HEK293 (cell line): ENCODE results near the gene EEF1AKMT4.

Experiments used
- CTCF ChIA-PET: fragments of 350-600 bp; formaldehyde crosslinking; extraction: SDS; loops from one replicate; lab custom pipeline; 2021; ENCODE audit warnings: antibody characterized with exemption; lab: Yijun Ruan, JAX
- POLR2A ChIA-PET: fragments of 300-600 bp; formaldehyde crosslinking; extraction: SDS; loops from one replicate; lab custom pipeline; 2020; ENCODE audit warnings: antibody characterized with exemption, inconsistent platforms; lab: Yijun Ruan, JAX
- H3K27ac ChIP-seq: fragments of 200-500 bp; sonication (Bioruptor generic); 2 replicates; pipeline ENCODE4 v1.5.1; 2014; ENCODE audit warnings: low read depth, low read length, control low read depth, inconsistent platforms; ENCODE audit errors: extremely low read depth
- H3K36me3 ChIP-seq, 2 experiments: fragments of 200-500 bp in 1 of 2; sonication (Bioruptor generic) in 1 of 2; 1 replicate in 1 of 2; 2 replicates in 1 of 2; pipeline ENCODE4 v1.5.1; 2014 to 2017; ENCODE audit warnings: inconsistent platforms in 2 of 2, low read length in 2 of 2; ENCODE audit not compliant: control insufficient read depth in 2 of 2, insufficient read depth in 1 of 2
- H3K4me1 ChIP-seq: fragments of 200-500 bp; sonication (Bioruptor generic); 2 replicates; pipeline ENCODE4 v1.5.1; 2014; ENCODE audit warnings: mild to moderate bottlenecking, low read length, inconsistent platforms; ENCODE audit not compliant: control insufficient read depth, insufficient read depth
- H3K4me3 ChIP-seq: 2 replicates; pipeline ENCODE4 v1.5.1; 2011; ENCODE audit warnings: low read depth, mild to moderate bottlenecking, control low read depth, low read length, moderate library complexity
- H3K9me3 ChIP-seq: fragments of 200-500 bp; sonication (Bioruptor generic); 2 replicates; pipeline ENCODE4 v1.5.1; 2014; ENCODE audit warnings: low read depth, low read length, inconsistent platforms; ENCODE audit not compliant: control insufficient read depth, insufficient read depth
- BCL11A ChIP-seq: fragments of 450-650 bp; formaldehyde crosslinking; IDR thresholded peaks from 2 replicates; pipeline ENCODE4 v1.5.1; 2016; ENCODE audit warnings: low read depth, missing biosample characterization, missing genetic modification characterization
- BCL11B ChIP-seq: fragments of 450-650 bp; formaldehyde crosslinking; IDR thresholded peaks from 2 replicates; pipeline ENCODE4 v1.5.1; 2016; ENCODE audit warnings: low read depth, missing biosample characterization, missing genetic modification characterization
- FEZF1 ChIP-seq: fragments of 450-650 bp; formaldehyde crosslinking; IDR thresholded peaks from 2 replicates; pipeline ENCODE4 v1.5.1; 2016; ENCODE audit warnings: missing biosample characterization, missing genetic modification characterization
- KLF10 ChIP-seq: fragments of 450-650 bp; IDR thresholded peaks from 2 replicates; pipeline ENCODE4 v1.5.1; 2018; ENCODE audit warnings: missing biosample characterization, mild to moderate bottlenecking, missing genetic modification characterization
- OVOL3 ChIP-seq: fragments of 450-650 bp; formaldehyde crosslinking; IDR thresholded peaks from 2 replicates; pipeline ENCODE4 v1.5.1; 2016; ENCODE audit warnings: missing biosample characterization, missing genetic modification characterization
- SP2 ChIP-seq: fragments of 450-650 bp; formaldehyde crosslinking; IDR thresholded peaks from 2 replicates; pipeline ENCODE4 v1.5.1; 2016; ENCODE audit warnings: missing biosample characterization, missing genetic modification characterization
- YY2 ChIP-seq: fragments of 450-650 bp; formaldehyde crosslinking; IDR thresholded peaks from 2 replicates; pipeline ENCODE4 v1.5.1; 2016; ENCODE audit warnings: missing biosample characterization, missing genetic modification characterization
- ZBTB8A ChIP-seq: fragments of 450-650 bp; formaldehyde crosslinking; IDR thresholded peaks from 2 replicates; pipeline ENCODE4 v1.5.1; 2016; ENCODE audit warnings: missing biosample characterization, missing genetic modification characterization
- ZFHX2 ChIP-seq: fragments of 450-650 bp; formaldehyde crosslinking; conservative IDR thresholded peaks from 2 replicates; pipeline ENCODE4 v1.5.1; 2016; ENCODE audit warnings: missing biosample characterization, missing genetic modification characterization
- ZFP37 ChIP-seq: fragments of 450-650 bp; formaldehyde crosslinking; IDR thresholded peaks from 2 replicates; pipeline ENCODE4 v1.5.1; 2016; ENCODE audit warnings: missing biosample characterization, missing genetic modification characterization
- ZNF133 ChIP-seq: fragments of 450-650 bp; formaldehyde crosslinking; IDR thresholded peaks from 2 replicates; pipeline ENCODE4 v1.5.1; 2016; ENCODE audit warnings: missing biosample characterization, missing genetic modification characterization
- ZNF2 ChIP-seq: fragments of 450-650 bp; formaldehyde crosslinking; IDR thresholded peaks from 2 replicates; pipeline ENCODE4 v1.5.1; 2016; ENCODE audit warnings: missing biosample characterization, missing genetic modification characterization
- ZNF214 ChIP-seq: fragments of 450-650 bp; formaldehyde crosslinking; IDR thresholded peaks from 2 replicates; pipeline ENCODE4 v1.5.1; 2017; ENCODE audit warnings: missing biosample characterization, mild to moderate bottlenecking, missing genetic modification characterization, borderline replicate concordance
- ZNF23 ChIP-seq: fragments of 450-650 bp; formaldehyde crosslinking; IDR thresholded peaks from 2 replicates; pipeline ENCODE4 v1.5.1; 2016; ENCODE audit warnings: missing biosample characterization, missing genetic modification characterization, borderline replicate concordance
- ZNF391 ChIP-seq: fragments of 450-650 bp; formaldehyde crosslinking; IDR thresholded peaks from 2 replicates; pipeline ENCODE4 v1.5.1; 2016; ENCODE audit warnings: low read depth, missing biosample characterization, missing genetic modification characterization, borderline replicate concordance
- ZNF501 ChIP-seq: fragments of 450-650 bp; formaldehyde crosslinking; IDR thresholded peaks from 2 replicates; pipeline ENCODE4 v1.5.1; 2016; ENCODE audit warnings: missing biosample characterization, missing genetic modification characterization
- ZNF529 ChIP-seq: fragments of 450-650 bp; formaldehyde crosslinking; IDR thresholded peaks from 2 replicates; pipeline ENCODE4 v1.5.1; 2017; ENCODE audit warnings: missing genetic modification characterization, missing biosample characterization; ENCODE audit not compliant: insufficient replicate concordance
- ZNF596 ChIP-seq: fragments of 450-650 bp; IDR thresholded peaks from 2 replicates; pipeline ENCODE4 v1.5.0; 2018; ENCODE audit warnings: missing biosample characterization, mild to moderate bottlenecking, missing genetic modification characterization, moderate library complexity
- ZNF600 ChIP-seq: fragments of 450-650 bp; formaldehyde crosslinking; IDR thresholded peaks from 2 replicates; pipeline ENCODE4 v1.5.1; 2016; ENCODE audit warnings: missing biosample characterization, missing genetic modification characterization
- ZNF621 ChIP-seq: fragments of 450-650 bp; formaldehyde crosslinking; IDR thresholded peaks from 2 replicates; pipeline ENCODE4 v1.5.1; 2017; ENCODE audit warnings: missing biosample characterization, missing genetic modification characterization
- ZNF629 ChIP-seq: fragments of 450-650 bp; formaldehyde crosslinking; IDR thresholded peaks from 2 replicates; pipeline ENCODE4 v1.5.1; 2017; ENCODE audit warnings: missing biosample characterization, missing genetic modification characterization
- ZNF664 ChIP-seq: fragments of 450-650 bp; formaldehyde crosslinking; IDR thresholded peaks from 2 replicates; pipeline ENCODE4 v1.5.1; 2016; ENCODE audit warnings: missing biosample characterization, missing genetic modification characterization
- ZNF785 ChIP-seq: fragments of 450-650 bp; formaldehyde crosslinking; IDR thresholded peaks from 2 replicates; pipeline ENCODE4 v1.5.1; 2016; ENCODE audit warnings: missing biosample characterization, missing genetic modification characterization
- TF ChIP-seq, protein P1 (sequence below): fragments of 450-650 bp; formaldehyde crosslinking; IDR thresholded peaks from 2 replicates; pipeline ENCODE4 v1.5.1; 2016; ENCODE audit warnings: missing biosample characterization, missing genetic modification characterization
- TF ChIP-seq, protein P2 (sequence below): fragments of 450-650 bp; formaldehyde crosslinking; IDR thresholded peaks from 2 replicates; pipeline ENCODE4 v1.5.1; 2017; ENCODE audit warnings: missing biosample characterization, mild to moderate bottlenecking, missing genetic modification characterization, moderate library complexity
- TF ChIP-seq, protein P3 (sequence below): fragments of 450-650 bp; formaldehyde crosslinking; IDR thresholded peaks from 2 replicates; pipeline ENCODE4 v1.5.1; 2016; ENCODE audit warnings: missing biosample characterization, missing genetic modification characterization
- TF ChIP-seq, protein P4 (sequence below): fragments of 450-650 bp; formaldehyde crosslinking; IDR thresholded peaks from 2 replicates; pipeline ENCODE4 v1.5.1; 2016; ENCODE audit warnings: missing biosample characterization, missing genetic modification characterization
- TF ChIP-seq, protein P5 (sequence below): fragments of 450-650 bp; formaldehyde crosslinking; IDR thresholded peaks from 2 replicates; pipeline ENCODE4 v1.5.1; 2016; ENCODE audit warnings: missing biosample characterization, missing genetic modification characterization

Gene EEF1AKMT4

DNA sequence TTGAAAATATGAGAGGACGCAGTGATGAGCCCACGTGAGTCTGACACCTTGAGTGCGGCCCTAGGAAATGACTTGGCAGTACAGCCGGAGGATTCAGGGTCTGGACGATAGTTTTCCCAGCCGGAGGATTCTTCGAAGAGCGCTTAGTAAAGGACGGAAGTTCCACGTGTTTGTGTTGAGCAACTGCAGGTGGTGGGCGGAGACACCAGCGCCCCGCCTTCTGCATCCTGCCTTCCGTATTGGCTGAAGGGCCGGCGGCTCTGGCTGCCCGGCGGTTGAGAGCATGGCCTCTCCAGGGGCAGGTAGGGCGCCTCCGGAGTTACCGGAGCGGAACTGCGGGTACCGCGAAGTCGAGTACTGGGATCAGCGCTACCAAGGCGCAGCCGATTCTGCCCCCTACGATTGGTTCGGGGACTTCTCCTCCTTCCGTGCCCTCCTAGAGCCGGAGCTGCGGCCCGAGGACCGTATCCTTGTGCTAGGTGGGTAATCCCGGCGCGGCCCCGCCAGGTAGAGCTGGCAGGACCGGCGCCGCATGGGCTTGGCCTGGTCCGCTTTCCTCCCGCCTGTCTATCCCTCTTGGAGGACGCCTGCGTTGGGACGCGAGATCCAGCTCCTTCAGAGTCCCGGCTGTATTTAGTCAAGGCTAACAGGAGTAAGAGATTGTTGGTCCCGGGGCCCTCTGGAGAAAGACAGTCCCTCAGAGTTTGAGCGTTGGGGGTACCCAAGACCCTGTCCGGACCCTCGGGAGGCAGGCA is at the start of gene EEF1AKMT4:
EEF1AKMT4 (plus strand) TSS at position 261 of the 755 bp plus-strand sequence; CDS start at position 284, 23 bp downstream.
- H3K4me3 ChIP-seq: peak within 1 kb of the TSS; percentile 96
- H3K4me1 ChIP-seq: no peaks in the 10 kb centered on the region
- POLR2A ChIA-PET: interaction anchor here (0.8 to 1.0 kb wide), 3 partner anchors 10 to 73 kb away, joined by 3 to 4 read pairs (median 3); partner anchors contain the start of gene ABCF3
- peaks cover 0 to 15% of the 10 kb centered on the region in 2 experiments; a peak in 1 of 3 replicates for H3K36me3 ChIP-seq
- CTCF ChIA-PET: interaction anchor here (0.5 to 1.5 kb wide), 28 partner anchors 9 to 1071 kb away, joined by 3 to 6 read pairs (median 3); partner anchors contain the start of genes CAMK2N2, PARL and VWA5B2
- H3K27ac ChIP-seq: peak within 1 kb of the TSS; percentile 72
- H3K9me3 ChIP-seq: no peaks in the 10 kb centered on the region
- TF ChIP-seq BCL11B (tag by site-specific recombination) (no peak), ZBTB8A (tag by site-specific recombination) (no peak), ZNF133 (tag by site-specific recombination) (no peak), KLF10 (peak; percentile 65; the same call in 1 of the 2 replicates), ZNF529 (tag by site-specific recombination) (no peak), ZNF501 (tag by site-specific recombination) (peak; percentile 49; the same call in 1 of the 2 replicates), ZNF596 (no peak), ZNF785 (no peak), FEZF1 (tag by site-specific recombination) (no peak), OVOL3 (no peak), ZNF23 (no peak), ZNF664 (tag by site-specific recombination) (no peak), ZNF2 (tag by site-specific recombination) (no peak), YY2 (tag by site-specific recombination) (no peak), ZNF391 (no peak), ZFP37 (tag by site-specific recombination) (no peak), BCL11A (tag by site-specific recombination) (0 out of 2 replicates have a peak, but pooled peaks have one; percentile 47), ZFHX2 (tag by site-specific recombination) (no peak), ZNF600 (tag by site-specific recombination) (peak; percentile 67; the same call in 1 of the 2 replicates), SP2 (tag by site-specific recombination) (peak; percentile 83), ZNF621 (tag by site-specific recombination) (no peak), ZNF629 (tag by site-specific recombination) (peak; percentile 9; the same call in 1 of the 2 replicates), ZNF214 (tag by site-specific recombination) (no peak)
- TF ChIP-seq, protein P1, sequence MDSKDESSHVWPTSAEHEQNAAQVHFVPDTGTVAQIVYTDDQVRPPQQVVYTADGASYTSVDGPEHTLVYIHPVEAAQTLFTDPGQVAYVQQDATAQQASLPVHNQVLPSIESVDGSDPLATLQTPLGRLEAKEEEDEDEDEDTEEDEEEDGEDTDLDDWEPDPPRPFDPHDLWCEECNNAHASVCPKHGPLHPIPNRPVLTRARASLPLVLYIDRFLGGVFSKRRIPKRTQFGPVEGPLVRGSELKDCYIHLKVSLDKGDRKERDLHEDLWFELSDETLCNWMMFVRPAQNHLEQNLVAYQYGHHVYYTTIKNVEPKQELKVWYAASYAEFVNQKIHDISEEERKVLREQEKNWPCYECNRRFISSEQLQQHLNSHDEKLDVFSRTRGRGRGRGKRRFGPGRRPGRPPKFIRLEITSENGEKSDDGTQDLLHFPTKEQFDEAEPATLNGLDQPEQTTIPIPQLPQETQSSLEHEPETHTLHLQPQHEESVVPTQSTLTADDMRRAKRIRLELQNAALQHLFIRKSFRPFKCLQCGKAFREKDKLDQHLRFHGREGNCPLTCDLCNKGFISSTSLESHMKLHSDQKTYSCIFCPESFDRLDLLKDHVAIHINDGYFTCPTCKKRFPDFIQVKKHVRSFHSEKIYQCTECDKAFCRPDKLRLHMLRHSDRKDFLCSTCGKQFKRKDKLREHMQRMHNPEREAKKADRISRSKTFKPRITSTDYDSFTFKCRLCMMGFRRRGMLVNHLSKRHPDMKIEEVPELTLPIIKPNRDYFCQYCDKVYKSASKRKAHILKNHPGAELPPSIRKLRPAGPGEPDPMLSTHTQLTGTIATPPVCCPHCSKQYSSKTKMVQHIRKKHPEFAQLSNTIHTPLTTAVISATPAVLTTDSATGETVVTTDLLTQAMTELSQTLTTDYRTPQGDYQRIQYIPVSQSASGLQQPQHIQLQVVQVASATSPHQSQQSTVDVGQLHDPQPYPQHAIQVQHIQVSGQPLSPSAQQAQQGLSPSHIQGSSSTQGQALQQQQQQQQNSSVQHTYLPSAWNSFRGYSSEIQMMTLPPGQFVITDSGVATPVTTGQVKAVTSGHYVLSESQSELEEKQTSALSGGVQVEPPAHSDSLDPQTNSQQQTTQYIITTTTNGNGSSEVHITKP: peak; percentile 88
- TF ChIP-seq, protein P2, sequence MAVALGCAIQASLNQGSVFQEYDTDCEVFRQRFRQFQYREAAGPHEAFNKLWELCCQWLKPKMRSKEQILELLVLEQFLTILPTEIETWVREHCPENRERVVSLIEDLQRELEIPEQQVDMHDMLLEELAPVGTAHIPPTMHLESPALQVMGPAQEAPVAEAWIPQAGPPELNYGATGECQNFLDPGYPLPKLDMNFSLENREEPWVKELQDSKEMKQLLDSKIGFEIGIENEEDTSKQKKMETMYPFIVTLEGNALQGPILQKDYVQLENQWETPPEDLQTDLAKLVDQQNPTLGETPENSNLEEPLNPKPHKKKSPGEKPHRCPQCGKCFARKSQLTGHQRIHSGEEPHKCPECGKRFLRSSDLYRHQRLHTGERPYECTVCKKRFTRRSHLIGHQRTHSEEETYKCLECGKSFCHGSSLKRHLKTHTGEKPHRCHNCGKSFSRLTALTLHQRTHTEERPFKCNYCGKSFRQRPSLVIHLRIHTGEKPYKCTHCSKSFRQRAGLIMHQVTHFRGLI: peak; percentile 58; the same call in 1 of the 2 replicates
- TF ChIP-seq, protein P3, sequence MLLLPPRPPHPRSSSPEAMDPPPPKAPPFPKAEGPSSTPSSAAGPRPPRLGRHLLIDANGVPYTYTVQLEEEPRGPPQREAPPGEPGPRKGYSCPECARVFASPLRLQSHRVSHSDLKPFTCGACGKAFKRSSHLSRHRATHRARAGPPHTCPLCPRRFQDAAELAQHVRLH (tag by site-specific recombination): no peak
- TF ChIP-seq, protein P4, sequence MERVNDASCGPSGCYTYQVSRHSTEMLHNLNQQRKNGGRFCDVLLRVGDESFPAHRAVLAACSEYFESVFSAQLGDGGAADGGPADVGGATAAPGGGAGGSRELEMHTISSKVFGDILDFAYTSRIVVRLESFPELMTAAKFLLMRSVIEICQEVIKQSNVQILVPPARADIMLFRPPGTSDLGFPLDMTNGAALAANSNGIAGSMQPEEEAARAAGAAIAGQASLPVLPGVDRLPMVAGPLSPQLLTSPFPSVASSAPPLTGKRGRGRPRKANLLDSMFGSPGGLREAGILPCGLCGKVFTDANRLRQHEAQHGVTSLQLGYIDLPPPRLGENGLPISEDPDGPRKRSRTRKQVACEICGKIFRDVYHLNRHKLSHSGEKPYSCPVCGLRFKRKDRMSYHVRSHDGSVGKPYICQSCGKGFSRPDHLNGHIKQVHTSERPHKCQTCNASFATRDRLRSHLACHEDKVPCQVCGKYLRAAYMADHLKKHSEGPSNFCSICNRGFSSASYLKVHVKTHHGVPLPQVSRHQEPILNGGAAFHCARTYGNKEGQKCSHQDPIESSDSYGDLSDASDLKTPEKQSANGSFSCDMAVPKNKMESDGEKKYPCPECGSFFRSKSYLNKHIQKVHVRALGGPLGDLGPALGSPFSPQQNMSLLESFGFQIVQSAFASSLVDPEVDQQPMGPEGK (tag by site-specific recombination): peak; percentile 60; the same call in 1 of the 2 replicates
- TF ChIP-seq, protein P5, sequence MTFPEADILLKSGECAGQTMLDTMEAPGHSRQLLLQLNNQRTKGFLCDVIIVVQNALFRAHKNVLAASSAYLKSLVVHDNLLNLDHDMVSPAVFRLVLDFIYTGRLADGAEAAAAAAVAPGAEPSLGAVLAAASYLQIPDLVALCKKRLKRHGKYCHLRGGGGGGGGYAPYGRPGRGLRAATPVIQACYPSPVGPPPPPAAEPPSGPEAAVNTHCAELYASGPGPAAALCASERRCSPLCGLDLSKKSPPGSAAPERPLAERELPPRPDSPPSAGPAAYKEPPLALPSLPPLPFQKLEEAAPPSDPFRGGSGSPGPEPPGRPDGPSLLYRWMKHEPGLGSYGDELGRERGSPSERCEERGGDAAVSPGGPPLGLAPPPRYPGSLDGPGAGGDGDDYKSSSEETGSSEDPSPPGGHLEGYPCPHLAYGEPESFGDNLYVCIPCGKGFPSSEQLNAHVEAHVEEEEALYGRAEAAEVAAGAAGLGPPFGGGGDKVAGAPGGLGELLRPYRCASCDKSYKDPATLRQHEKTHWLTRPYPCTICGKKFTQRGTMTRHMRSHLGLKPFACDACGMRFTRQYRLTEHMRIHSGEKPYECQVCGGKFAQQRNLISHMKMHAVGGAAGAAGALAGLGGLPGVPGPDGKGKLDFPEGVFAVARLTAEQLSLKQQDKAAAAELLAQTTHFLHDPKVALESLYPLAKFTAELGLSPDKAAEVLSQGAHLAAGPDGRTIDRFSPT: peak; percentile 93
